GM18873 (cell line): Measurements from ENCODE around the gene JCAD.

ENCODE experiments used
- ATAC-seq: cut with Tn5 transposase; IDR thresholded peaks from one replicate; pipeline ENCODE4 v1.9.1; 2021; ENCODE audit warnings: mild to moderate bottlenecking, moderate library complexity, moderate number of reproducible peaks; ENCODE audit not compliant: unreplicated experiment, low FRiP score

Gene JCAD

GRCh38 chr10:30073767-30074060 is 14.3 kb upstream of the JCAD start:
- no peak for ATAC-seq

- no peak for ATAC-seq
Measured at GRCh38 chr10:30073045-30073766, 13.8 kb upstream of the JCAD start.

DNA sequence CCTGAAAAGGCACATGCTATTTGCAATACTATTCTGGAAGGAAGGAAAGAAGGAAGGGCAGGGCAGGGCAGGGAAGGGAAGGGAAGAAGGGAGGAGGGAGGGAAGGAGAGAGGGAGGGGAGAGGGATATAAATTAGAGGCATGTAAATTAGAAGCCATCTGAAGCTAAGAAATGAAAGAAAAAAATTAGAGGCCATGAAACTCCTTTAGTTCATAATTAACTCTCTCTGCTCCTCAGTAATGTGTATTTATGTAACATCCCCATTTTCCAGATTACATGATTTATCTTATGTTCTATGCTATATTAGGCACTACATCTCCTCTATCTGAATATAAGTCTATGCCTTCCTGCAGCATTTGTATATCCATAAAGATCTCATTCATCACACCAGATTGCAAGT is 12.7 kb upstream of the JCAD start:
- ATAC-seq, result no peak

GRCh38 chr10:30070001-30070685 is 10.8 kb upstream of the JCAD start:
- no peak for ATAC-seq

- ATAC-seq, result no peak
Measured at GRCh38 chr10:30068492-30069223, 9.3 kb upstream of the JCAD start.

GRCh38 chr10:30063099-30063498 is 3.7 kb upstream of the JCAD start:
- no peak for ATAC-seq

GRCh38 chr10:30062582-30062981 is 3.2 kb upstream of the JCAD start:
- ATAC-seq, result no peak

DNA sequence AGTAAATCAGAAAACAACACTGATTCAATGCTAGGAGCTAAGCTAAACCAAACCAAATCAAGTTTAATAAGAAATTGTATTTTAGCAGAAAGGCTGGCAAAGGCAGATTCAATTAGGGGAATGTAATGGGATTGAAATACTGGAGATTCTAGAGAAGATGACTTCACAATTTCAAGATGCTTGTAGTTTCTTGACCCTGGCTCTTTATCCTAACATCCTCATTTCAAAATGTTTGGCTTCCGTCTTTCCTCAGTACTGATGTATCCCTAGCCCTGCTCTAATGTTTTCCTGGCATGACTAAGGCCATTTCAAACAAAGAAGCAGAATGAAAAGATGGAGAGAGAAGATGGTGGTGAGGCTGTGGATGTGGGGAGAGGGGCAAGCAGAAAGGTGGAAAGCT is 2.7 kb upstream of the JCAD start:
- ATAC-seq, result no peak

DNA sequence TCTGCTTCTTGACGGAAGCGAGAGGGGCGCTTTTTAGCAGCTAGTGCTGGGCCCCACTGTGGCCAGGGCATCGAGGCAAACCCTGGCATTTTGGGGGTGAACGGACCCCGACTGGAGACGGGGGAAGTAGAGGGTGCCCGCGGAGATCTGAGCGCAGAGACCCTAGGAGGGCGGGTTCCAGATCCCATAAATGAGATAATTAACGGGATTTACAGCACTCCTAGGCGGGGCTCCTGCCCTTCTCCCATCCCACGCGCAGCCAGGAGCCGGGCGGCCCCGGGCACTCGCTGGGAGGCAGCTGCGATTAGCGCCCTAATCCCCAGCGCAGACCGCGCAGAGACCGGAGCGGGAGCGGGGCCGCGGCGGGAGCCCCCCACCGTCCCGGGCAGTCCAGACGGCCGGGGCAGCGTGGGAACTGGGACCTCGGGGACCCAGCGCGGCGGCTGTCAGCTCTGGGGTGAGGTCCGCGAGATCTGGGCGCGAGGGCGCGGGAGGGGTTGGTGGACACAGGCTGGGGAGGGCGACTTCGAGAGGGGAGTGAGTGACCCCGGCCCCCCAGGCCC is 735 bp downstream of the JCAD start:
- ATAC-seq, result no peak

DNA sequence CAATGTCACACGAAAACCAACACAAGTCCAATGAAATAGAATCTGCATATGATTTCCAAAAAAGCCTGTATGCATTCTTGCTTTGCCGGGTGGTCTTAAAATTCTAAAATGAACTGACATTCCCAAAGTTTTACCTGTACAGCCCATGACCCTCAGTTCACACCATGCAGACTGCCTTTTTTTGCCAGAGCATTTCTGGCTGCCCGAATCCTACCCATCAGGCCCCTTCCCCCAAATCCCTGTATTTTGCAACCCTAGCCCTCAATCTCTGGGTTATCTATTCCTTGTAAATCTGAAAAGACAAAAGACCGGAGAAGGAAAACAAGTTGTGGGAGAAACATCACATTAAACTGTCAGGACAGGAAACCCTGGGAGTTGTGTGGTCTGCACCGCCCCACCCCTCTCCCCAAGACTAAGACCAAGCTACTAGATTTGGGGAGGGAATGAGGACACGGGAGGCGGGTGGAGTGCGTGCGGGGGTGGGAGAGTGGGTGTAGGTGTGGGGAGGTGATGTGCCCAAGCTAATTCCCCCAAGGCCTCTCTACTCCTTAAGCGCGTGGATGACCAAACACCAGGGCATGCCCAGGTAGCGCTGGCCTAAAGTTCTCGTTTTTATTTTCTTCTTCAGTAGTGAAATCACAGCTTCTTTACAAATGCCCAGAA is 1.4 kb downstream of the JCAD start:
- no peak for ATAC-seq

GRCh38 chr10:30057421-30057841 is 2.0 kb downstream of the JCAD start:
- no peak for ATAC-seq

DNA sequence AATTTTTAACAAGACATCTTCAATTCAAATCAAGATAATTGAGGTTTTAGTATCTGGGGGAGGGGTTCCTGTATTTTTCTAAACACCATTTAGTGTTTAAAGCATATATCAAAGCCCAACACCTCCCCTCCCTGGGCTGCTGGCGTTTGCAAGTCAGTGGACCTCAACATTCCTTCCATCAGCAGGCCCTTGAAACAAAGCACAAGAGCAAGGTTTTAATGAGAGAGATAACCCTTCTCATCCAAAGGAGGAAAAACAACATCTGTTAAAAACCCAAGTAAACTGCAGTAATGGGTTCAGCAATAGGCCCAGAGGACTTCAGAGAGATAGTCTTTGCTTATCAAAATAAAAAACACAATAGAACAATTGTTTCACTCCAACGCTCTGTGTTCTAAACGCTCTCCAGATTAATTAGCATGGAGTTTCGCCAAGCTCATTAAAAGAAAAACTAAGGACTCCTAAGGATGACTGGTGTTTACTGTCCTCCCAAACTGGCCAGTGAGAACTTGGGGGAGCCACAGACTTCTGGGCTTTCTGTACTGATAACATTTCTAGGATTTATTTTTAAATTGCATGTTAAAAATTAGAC is 2.5 kb downstream of the JCAD start:
- ATAC-seq, result no peak

- no peak for ATAC-seq
Measured at GRCh38 chr10:30056281-30056680, 3.1 kb downstream of the JCAD start.

DNA sequence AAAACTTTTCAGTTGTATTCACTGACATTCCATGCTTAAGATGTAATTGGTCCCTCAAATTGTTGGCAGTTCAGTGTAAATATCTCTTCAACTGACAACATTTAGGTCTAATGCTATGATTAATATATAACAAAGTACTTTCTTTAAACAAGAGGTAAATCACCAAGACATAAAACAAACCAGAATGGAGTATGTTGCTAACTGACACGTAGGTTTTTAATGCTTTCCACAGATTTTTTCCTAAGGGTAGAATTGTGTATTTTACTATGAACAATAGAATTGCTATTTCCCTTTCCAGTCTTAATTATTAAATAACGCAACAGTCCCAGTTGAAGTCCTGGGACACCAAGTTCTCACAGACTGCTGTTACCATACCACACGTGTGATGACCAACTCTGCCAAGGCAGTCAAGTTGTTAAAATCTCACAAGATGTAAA is 4.1 kb downstream of the JCAD start:
- no peak for ATAC-seq

DNA sequence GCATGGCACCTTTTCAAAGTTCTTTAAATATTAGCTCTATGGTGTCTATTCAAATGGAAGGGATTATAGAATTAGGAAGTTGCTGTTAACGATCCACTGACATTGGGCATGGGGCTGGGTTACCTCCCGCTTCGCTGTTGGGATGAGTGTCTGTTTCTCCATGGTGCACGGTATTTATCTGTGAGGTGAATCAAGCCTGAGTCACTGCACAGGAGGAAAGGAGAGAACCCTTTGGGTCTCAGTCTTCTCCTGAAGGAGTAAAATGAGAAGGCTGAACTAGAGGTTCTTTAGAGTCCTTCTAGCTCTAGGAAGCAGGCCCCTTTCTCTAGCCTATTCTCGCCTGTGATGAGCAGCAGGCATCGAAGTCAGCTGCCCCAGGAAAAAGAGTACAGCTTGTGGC is 7.3 kb downstream of the JCAD start:
- no peak for ATAC-seq

DNA sequence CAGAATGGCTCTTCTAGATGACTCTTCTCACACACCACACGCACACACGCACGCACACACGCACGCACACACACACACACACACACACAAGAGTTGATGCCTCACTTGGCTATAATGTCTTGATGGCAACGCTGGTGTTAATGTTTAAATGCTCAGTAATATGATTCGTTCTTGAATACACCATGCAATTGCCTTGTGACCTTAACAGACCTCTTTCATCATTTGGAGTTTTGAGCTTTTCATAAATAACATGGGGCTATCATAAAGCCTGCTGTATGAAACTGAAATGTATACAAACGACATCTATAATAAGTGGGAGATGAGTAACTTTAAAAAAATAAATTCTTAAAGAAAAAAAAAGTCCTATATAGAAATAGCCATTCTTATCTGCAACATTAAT is 8.2 kb downstream of the JCAD start:
- ATAC-seq, result no peak

GRCh38 chr10:30050411-30050810 is 9.0 kb downstream of the JCAD start:
- no peak for ATAC-seq

DNA sequence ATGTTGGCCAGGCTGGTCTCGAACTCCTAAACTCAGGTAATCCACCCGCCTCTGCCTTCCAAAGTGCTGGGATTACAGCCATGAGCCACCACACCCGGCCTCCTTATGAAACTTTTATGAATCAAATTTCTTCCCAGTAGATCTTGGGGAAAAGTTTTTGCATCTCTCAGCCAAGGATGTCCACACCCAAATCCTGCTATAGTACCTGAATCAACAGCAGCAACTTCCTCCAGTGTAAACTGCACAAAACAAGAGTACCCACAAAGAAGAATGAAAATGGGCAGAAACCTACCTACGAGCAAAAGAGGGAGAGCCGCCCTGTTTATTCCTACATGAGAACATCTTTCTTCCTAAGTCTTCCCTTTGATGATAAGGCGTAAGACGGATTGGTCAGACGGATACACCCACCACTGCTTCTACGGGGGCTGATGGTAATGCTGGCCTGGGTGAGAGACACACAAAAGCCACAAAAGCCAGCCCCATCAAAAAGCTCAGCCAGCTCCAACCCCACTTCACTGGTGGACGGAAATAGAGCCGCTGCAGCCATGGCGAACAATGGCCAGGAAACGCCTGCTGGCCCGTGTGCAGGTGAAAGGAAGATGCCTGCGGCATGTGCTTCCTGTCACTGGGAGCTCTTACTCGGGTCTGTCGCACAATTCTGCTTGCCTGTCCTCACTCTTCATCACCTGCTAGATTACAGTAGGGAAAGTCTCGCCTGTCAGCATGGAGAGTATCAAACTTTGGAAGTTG is 10.4 kb downstream of the JCAD start:
- ATAC-seq, result no peak

GRCh38 chr10:30047924-30048531 is 11.4 kb downstream of the JCAD start:
- ATAC-seq, result no peak
